Naive thymus-derived CD4-positive, alpha-beta T cell (primary cell): ENCODE results near the gene CLPSL2. TPM values are rescaled to one million over a fixed set of nuclear protein-coding genes. Genes with fewer than 3 reads are reported as not detected.
A peak's percentile ranks its signal among the peaks of the same experiment; 100 is the strongest.

Experiments used
- ATAC-seq: fragments of 150-1000 bp; cut with Tn5 transposase; 2 replicates; pipeline ENCODE4 v1.10.0; 2021; ENCODE audit warnings: mild to moderate bottlenecking, moderate library complexity
- CTCF ChIA-PET: fragments of 350-600 bp; sonication (Branson Sonifier 250); formaldehyde crosslinking; loops from one replicate; lab custom pipeline; 2021; ENCODE audit warnings: antibody characterized with exemption; lab: Charles Lee
- POLR2A ChIA-PET: fragments of 350-600 bp; sonication (Branson Sonifier 250); formaldehyde crosslinking; loops from one replicate; lab custom pipeline; 2021; ENCODE audit warnings: antibody characterized with exemption, inconsistent platforms; lab: Charles Lee
- DNase-seq, 9 donors: peaks; one replicate each; pipeline versions ENCODE4 v3.0.0 to v3.0.0-alpha.2; 2020 to 2022; ENCODE audit warnings: mixed read lengths in 1 of 9
- H3K27ac ChIP-seq: one replicate; pipeline ENCODE4 v1.7.0; 2013; ENCODE audit warnings: mild to moderate bottlenecking, low read depth, low read length, moderate library complexity
- H3K27me3 ChIP-seq, 2 donors: one replicate each; pipeline ENCODE4 v1.7.0; 2013; ENCODE audit warnings: low read length in 2 of 2, mild to moderate bottlenecking in 2 of 2, moderate library complexity in 2 of 2; ENCODE audit not compliant: control insufficient read depth in 2 of 2, insufficient read depth in 2 of 2
- H3K36me3 ChIP-seq, 3 experiments: 1 replicate in 2 of 3; 2 replicates in 1 of 3; pipeline ENCODE4 v1.7.0; 2013; ENCODE audit warnings: low read length in 3 of 3, mild to moderate bottlenecking in 3 of 3, moderate library complexity in 1 of 3; ENCODE audit not compliant: insufficient read depth in 3 of 3, control insufficient read depth in 2 of 3
- H3K4me1 ChIP-seq, 2 donors: one replicate each; pipeline ENCODE4 v1.7.0; 2013; ENCODE audit warnings: low read length in 2 of 2, mild to moderate bottlenecking in 2 of 2, moderate library complexity in 1 of 2; ENCODE audit not compliant: control insufficient read depth in 2 of 2, insufficient read depth in 2 of 2
- H3K4me3 ChIP-seq: 2 replicates; pipeline ENCODE4 v1.7.0; 2013; ENCODE audit warnings: mild to moderate bottlenecking, low read length
- H3K9me3 ChIP-seq, 3 experiments: 1 replicate in 2 of 3; 2 replicates in 1 of 3; pipeline ENCODE4 v1.7.0; 2013; ENCODE audit warnings: low read length in 3 of 3; ENCODE audit not compliant: control insufficient read depth in 2 of 3
- H3K27ac Mint-ChIP-seq, 9 donors: one replicate each; pipeline ENCODE4 v1.8.0; 2020 to 2022; ENCODE audit warnings: mixed read lengths in 9 of 9, mild to moderate bottlenecking in 8 of 9, moderate library complexity in 5 of 9, inconsistent platforms in 2 of 9
- H3K27me3 Mint-ChIP-seq, 5 donors: one replicate each; pipeline ENCODE4 v1.8.0; 2021 to 2022; ENCODE audit warnings: mixed read lengths in 5 of 5, mild to moderate bottlenecking in 1 of 5
- H3K36me3 Mint-ChIP-seq, 5 donors: one replicate each; pipeline ENCODE4 v1.8.0; 2020 to 2022; ENCODE audit warnings: mixed read lengths in 5 of 5, mild to moderate bottlenecking in 3 of 5, inconsistent platforms in 1 of 5
- H3K4me1 Mint-ChIP-seq, 7 donors: one replicate each; pipeline ENCODE4 v1.8.0; 2020 to 2022; ENCODE audit warnings: mixed read lengths in 7 of 7, mild to moderate bottlenecking in 3 of 7, inconsistent platforms in 1 of 7
- H3K4me3 Mint-ChIP-seq, 10 donors: one replicate each; pipeline ENCODE4 v1.8.0; 2020 to 2022; ENCODE audit warnings: mild to moderate bottlenecking in 10 of 10, mixed read lengths in 10 of 10, moderate library complexity in 6 of 10, inconsistent platforms in 2 of 10
- H3K9me3 Mint-ChIP-seq, 11 donors: one replicate each; pipeline ENCODE4 v1.8.0; 2020 to 2022; ENCODE audit warnings: mixed read lengths in 11 of 11, mild to moderate bottlenecking in 4 of 11, inconsistent platforms in 1 of 11, moderate library complexity in 1 of 11
- intact Hi-C, 2 donors: fragments of 100-400 bp; cut with micrococcal nuclease; formaldehyde crosslinking; loops; one replicate each; pipeline ENCODE4 v1.15.1; 2023
- polyA plus RNA-seq, 2 donors: library from polyadenylated mRNA; unstranded; fragments of 300-500 nt; fragmentation: Illumina TruSeq; gene quantifications; one replicate each; pipeline ENCODE4 v1.2.3, GENCODE V29; 2021
- total RNA-seq, 6 experiments: library from RNA in 5 of 6; stranded (reverse) in 5 of 6; gene quantifications; 1 replicate in 5 of 6; 2 replicates in 1 of 6; pipeline ENCODE4 v1.2.3 and lab custom pipeline; 2021 to 2026

Gene CLPSL2
- total and polyA plus RNA-seq, 7 experiments from 2014 or later = not detected

DNA sequence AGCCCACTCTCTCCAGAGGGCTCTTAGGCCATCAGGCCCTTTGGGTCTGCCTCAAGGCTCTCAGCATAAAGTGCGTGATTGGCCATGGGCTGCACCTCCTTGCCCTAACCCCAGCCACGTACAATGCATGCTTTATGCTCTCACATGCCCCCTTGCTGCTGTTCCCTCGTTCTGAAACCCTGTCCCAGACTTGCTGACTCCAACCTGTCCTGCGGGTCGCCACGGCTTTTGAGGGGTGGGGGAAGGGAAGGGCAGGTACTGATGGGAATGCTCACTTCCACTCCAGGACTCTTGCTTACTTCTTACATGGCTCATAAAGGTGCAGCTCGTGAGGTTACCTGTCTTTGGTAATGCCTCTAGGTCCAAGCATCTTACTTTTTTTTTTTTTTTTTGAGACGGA lies 33.6 kb upstream of the CLPSL2 start:
- H3K4me3 Mint-ChIP-seq = no peak overlapping the region
- H3K27me3 ChIP-seq = no peaks in the 10 kb centered on the region
- H3K9me3 Mint-ChIP-seq = peaks cover 0 to 16% (median 5%) of the 10 kb centered on the region in 11 donors
- H3K4me1 ChIP-seq = peaks cover 0 to under 1% of the 10 kb centered on the region in 2 donors
- H3K9me3 ChIP-seq = no peaks in the 10 kb centered on the region
- H3K36me3 Mint-ChIP-seq = peaks cover 4 to 15% (median 5%) of the 10 kb centered on the region in 5 donors
- H3K27ac Mint-ChIP-seq = peak overlapping the region in 1 of 9 donors; percentile 36
- intact Hi-C loops = no loop called here
- H3K27ac ChIP-seq = no peak overlapping the region
- no peak for ATAC-seq
- H3K27me3 Mint-ChIP-seq = peaks cover 0 to 2% (median 0%) of the 10 kb centered on the region in 5 donors
- H3K4me1 Mint-ChIP-seq = peaks cover 0 to under 1% (median 0%) of the 10 kb centered on the region in 7 donors
- H3K36me3 ChIP-seq = no peaks in the 10 kb centered on the region
- no peak for DNase-seq
- POLR2A ChIA-PET = interaction anchor here (0.6 kb wide), 1 partner anchor 170 kb away, joined by 3 read pairs; no protein-coding TSS in a partner anchor
- H3K4me3 ChIP-seq = no peak overlapping the region
- CTCF ChIA-PET = no interaction called here

DNA sequence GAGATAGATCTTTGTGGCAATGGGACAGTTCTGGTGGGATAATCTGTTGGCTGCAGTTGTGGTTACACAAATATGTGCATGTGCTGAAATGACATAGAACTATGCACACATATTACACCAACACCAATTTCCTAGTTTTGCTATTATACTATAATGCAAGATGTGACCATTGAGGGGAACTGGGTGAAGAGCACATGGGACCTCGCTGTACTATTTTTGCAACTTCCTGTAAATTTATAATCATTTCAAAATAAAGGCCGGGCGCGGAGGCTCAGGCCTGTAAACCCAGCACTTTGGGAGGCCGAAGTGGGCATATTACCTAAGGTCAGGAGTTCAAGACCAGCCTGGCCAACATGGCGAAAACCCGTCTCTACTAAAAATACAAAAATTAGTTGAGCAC lies 30.9 kb upstream of the CLPSL2 start:
- peaks cover 0 to 18% (median 6%) of the 10 kb centered on the region in 11 donors for H3K9me3 Mint-ChIP-seq
- no peak overlapping the region for H3K27ac ChIP-seq
- H3K4me3 ChIP-seq = no peak overlapping the region
- H3K27me3 Mint-ChIP-seq = peaks cover 0 to 2% (median 0%) of the 10 kb centered on the region in 5 donors
- no peak overlapping the region for H3K27ac Mint-ChIP-seq
- ATAC-seq (no peak), DNase-seq (no peak)
- no peaks in the 10 kb centered on the region for H3K9me3 ChIP-seq
- H3K27me3 ChIP-seq = no peaks in the 10 kb centered on the region
- H3K4me3 Mint-ChIP-seq = no peak overlapping the region
- H3K4me1 ChIP-seq = no peaks in the 10 kb centered on the region
- H3K36me3 Mint-ChIP-seq = peaks cover 5 to 18% (median 6%) of the 10 kb centered on the region in 5 donors
- H3K36me3 ChIP-seq = no peaks in the 10 kb centered on the region
- no peaks in the 10 kb centered on the region for H3K4me1 Mint-ChIP-seq
- ChIA-PET CTCF (no interaction called here), POLR2A (no interaction called here)
- intact Hi-C loops = no loop called here

DNA sequence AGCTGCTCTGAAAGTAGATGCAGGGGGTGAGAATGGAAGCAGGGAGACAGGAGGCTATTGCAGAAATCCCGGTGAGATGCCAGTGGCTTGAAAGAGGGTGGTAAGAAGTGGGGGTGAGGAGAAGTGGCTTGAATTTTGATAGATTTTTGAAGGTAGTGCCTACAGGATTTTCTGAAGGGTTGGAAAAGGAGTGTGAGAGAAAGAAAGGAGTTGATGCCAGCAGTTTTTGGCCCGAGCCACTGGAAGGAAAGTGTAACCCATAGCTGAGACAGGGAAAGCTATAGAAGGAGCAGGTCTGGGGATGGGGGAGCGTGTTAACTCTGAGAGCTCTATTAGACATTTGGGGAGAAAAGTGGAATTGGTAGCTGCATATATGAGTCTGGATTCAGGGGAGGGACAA lies 29.9 kb upstream of the CLPSL2 start:
- H3K36me3 Mint-ChIP-seq = peaks cover 5 to 18% (median 6%) of the 10 kb centered on the region in 5 donors
- no peaks in the 10 kb centered on the region for H3K36me3 ChIP-seq
- H3K9me3 ChIP-seq = no peaks in the 10 kb centered on the region
- DNase-seq (no peak), ATAC-seq (no peak)
- H3K4me1 Mint-ChIP-seq = peaks cover 0 to 2% (median 0%) of the 10 kb centered on the region in 7 donors
- H3K9me3 Mint-ChIP-seq = peaks cover 0 to 18% (median 6%) of the 10 kb centered on the region in 11 donors
- H3K4me1 ChIP-seq = no peaks in the 10 kb centered on the region
- POLR2A ChIA-PET = no interaction called here
- no peaks in the 10 kb centered on the region for H3K27me3 ChIP-seq
- no peak overlapping the region for H3K27ac ChIP-seq
- intact Hi-C loops = no loop called here
- no peak overlapping the region for H3K4me3 ChIP-seq
- H3K27me3 Mint-ChIP-seq = peaks cover 0 to 2% (median 0%) of the 10 kb centered on the region in 5 donors
- no peak overlapping the region for H3K4me3 Mint-ChIP-seq
- CTCF ChIA-PET = interaction anchor here (1.0 kb wide), 1 partner anchor 178 kb away, joined by 3 read pairs; no protein-coding TSS in a partner anchor
- no peak overlapping the region for H3K27ac Mint-ChIP-seq

DNA sequence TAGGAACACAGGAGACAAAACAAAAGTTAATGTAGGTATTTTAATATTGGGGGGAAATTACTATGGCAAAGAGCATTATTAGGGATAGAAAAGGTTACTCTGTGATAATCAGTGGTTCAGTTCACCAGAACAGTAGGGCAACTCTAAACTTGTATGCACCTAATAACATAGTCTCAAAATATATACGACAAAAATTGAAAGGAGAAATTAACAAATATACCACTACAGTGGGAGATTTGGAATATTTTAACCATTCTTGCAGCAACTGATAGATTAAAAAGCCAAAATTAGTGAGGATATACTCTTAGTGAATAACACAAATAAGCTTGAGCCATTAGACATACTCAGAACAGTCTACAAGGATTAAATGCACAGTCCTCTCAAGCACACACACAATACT lies 28.5 kb upstream of the CLPSL2 start:
- H3K4me1 Mint-ChIP-seq = peaks cover 0 to 6% (median 0%) of the 10 kb centered on the region in 7 donors
- H3K27me3 Mint-ChIP-seq = peaks cover 0 to 2% (median 0%) of the 10 kb centered on the region in 5 donors
- no peaks in the 10 kb centered on the region for H3K36me3 ChIP-seq
- ATAC-seq (no peak), DNase-seq (no peak)
- H3K4me1 ChIP-seq = no peaks in the 10 kb centered on the region
- ChIA-PET POLR2A (interaction anchor here (0.5 to 0.6 kb wide), 2 partner anchors 24 to 756 kb away, joined by 3 to 5 read pairs; no protein-coding TSS in a partner anchor), CTCF (interaction anchor here (0.6 kb wide), 1 partner anchor 157 kb away, joined by 4 read pairs; no protein-coding TSS in a partner anchor)
- H3K27ac ChIP-seq = no peak overlapping the region
- H3K4me3 Mint-ChIP-seq = no peak overlapping the region
- H3K27ac Mint-ChIP-seq = no peak overlapping the region
- peaks cover 5 to 18% (median 6%) of the 10 kb centered on the region in 5 donors for H3K36me3 Mint-ChIP-seq
- H3K9me3 ChIP-seq = no peaks in the 10 kb centered on the region
- H3K4me3 ChIP-seq = no peak overlapping the region
- peaks cover 0 to 18% (median 6%) of the 10 kb centered on the region in 11 donors for H3K9me3 Mint-ChIP-seq
- no peaks in the 10 kb centered on the region for H3K27me3 ChIP-seq
- intact Hi-C loops = no loop called here

DNA sequence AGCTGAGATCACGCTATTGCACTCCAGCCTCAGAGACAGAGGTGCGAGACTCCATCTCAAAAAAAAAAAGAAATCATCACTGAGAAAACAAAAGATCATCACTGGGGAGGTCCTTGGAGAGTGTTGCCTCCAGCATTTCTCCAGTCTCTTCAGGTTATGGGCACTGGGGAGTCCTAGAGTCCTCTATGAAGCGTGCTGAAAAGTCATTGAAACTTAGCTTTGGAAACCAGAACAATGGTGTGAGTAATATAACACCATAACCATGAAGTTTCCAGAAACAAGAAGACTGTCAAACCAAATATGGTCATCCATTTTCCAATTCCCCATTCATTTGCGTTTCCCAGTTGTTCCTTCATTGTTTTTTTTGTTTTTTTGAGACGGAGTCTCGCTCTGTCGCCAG lies 25.8 kb upstream of the CLPSL2 start:
- H3K27me3 ChIP-seq = no peaks in the 10 kb centered on the region
- H3K27ac Mint-ChIP-seq = no peak overlapping the region
- peaks cover 5 to 18% (median 6%) of the 10 kb centered on the region in 5 donors for H3K36me3 Mint-ChIP-seq
- peaks cover 0 to 9% (median 0%) of the 10 kb centered on the region in 7 donors for H3K4me1 Mint-ChIP-seq
- H3K4me1 ChIP-seq = no peaks in the 10 kb centered on the region
- ChIA-PET CTCF (no interaction called here), POLR2A (interaction anchor here (0.6 to 0.7 kb wide), 2 partner anchors 134 to 1217 kb away, joined by 3 to 4 read pairs; no protein-coding TSS in a partner anchor)
- H3K9me3 Mint-ChIP-seq = peaks cover 0 to 18% (median 6%) of the 10 kb centered on the region in 11 donors
- no peak overlapping the region for H3K4me3 ChIP-seq
- DNase-seq (no peak), ATAC-seq (no peak)
- peaks cover 0 to 2% (median 0%) of the 10 kb centered on the region in 5 donors for H3K27me3 Mint-ChIP-seq
- no peaks in the 10 kb centered on the region for H3K9me3 ChIP-seq
- H3K36me3 ChIP-seq = no peaks in the 10 kb centered on the region
- no peak overlapping the region for H3K27ac ChIP-seq
- intact Hi-C loops = no loop called here
- no peak overlapping the region for H3K4me3 Mint-ChIP-seq

DNA sequence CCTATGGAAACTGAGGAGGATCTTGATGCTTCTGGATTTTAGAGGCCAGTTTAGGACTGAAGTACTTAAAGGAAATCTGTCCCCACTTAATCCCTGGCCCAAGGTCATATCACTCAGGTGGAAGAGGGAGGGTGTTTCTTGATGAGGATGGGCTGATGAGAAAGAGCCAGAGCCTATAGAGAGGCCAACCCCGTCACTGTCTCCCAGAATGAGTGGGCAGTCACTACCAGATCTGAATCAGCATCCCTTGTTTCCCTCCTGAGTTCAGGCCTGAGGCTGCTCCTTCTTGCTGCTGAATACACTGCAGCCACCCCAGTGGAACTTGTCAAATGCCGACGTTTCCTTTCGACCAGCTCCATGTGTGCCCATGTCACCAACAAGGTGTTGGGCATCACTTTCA lies 24.8 kb upstream of the CLPSL2 start:
- peak overlapping the region in 1 of 9 donors; percentile 29 for H3K27ac Mint-ChIP-seq
- intact Hi-C loops = no loop called here
- POLR2A ChIA-PET = no interaction called here
- H3K4me1 Mint-ChIP-seq = peaks cover 0 to 9% (median 0%) of the 10 kb centered on the region in 7 donors
- no peaks in the 10 kb centered on the region for H3K27me3 Mint-ChIP-seq
- Histone ChIP-seq H3K4me3 (no peak overlapping the region), H3K36me3 (no peaks in the 10 kb centered on the region), H3K27me3 (no peaks in the 10 kb centered on the region), H3K9me3 (no peaks in the 10 kb centered on the region), H3K4me1 (no peaks in the 10 kb centered on the region), H3K27ac (no peak overlapping the region)
- H3K36me3 Mint-ChIP-seq = peaks cover 5 to 12% (median 6%) of the 10 kb centered on the region in 5 donors
- peaks cover 0 to 15% (median 5%) of the 10 kb centered on the region in 11 donors for H3K9me3 Mint-ChIP-seq
- DNase-seq = no peak
- no peak overlapping the region for H3K4me3 Mint-ChIP-seq
- CTCF ChIA-PET = no interaction called here
- ATAC-seq = no peak

DNA sequence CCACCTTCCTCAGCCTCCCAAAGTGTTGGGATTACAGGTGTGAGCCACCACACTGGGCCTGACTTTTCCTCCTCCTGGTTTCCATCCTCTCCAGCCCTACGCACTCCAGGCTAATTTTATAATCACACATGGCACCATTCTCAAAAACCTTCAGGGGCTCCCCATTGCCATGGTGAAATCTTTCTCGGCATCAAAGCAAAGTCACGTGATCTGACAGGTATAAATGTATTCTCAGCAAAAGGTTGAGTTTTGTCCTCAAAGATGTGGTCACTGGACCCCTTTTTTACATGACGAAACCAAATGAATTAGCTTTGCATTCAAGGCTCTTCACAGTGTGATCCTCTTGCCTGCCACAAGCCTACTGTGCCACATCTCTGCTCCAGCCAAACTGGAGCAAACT lies 24.1 kb upstream of the CLPSL2 start:
- Mint-ChIP-seq H3K9me3 (peaks cover 0 to 9% (median 3%) of the 10 kb centered on the region in 11 donors), H3K27me3 (no peaks in the 10 kb centered on the region), H3K4me3 (no peak overlapping the region), H3K4me1 (peaks cover 0 to 9% (median 0%) of the 10 kb centered on the region in 7 donors), H3K36me3 (peaks cover 3 to 8% (median 6%) of the 10 kb centered on the region in 5 donors), H3K27ac (no peak overlapping the region)
- Histone ChIP-seq H3K9me3 (no peaks in the 10 kb centered on the region), H3K36me3 (no peaks in the 10 kb centered on the region), H3K27ac (no peak overlapping the region), H3K4me3 (no peak overlapping the region), H3K27me3 (no peaks in the 10 kb centered on the region), H3K4me1 (no peaks in the 10 kb centered on the region)
- DNase-seq (no peak), ATAC-seq (no peak)
- CTCF ChIA-PET = no interaction called here
- intact Hi-C loops = no loop called here
- POLR2A ChIA-PET = no interaction called here
